GM08714 (cell line): ENCODE measurements around the gene MBD5.

Experiments
- H3K4me3 ChIP-seq: fragments of 200-500 bp; sonication (Bioruptor generic); 2 replicates; pipeline ENCODE4 v1.5.1; 2014; ENCODE audit warnings: mild to moderate bottlenecking, low read length, inconsistent platforms
- ZNF274 ChIP-seq: IDR thresholded peaks from 2 replicates; pipeline ENCODE4 v1.6.1; 2012; ENCODE audit warnings: mild to moderate bottlenecking, low read depth, low read length

MBD5 gene

DNA sequence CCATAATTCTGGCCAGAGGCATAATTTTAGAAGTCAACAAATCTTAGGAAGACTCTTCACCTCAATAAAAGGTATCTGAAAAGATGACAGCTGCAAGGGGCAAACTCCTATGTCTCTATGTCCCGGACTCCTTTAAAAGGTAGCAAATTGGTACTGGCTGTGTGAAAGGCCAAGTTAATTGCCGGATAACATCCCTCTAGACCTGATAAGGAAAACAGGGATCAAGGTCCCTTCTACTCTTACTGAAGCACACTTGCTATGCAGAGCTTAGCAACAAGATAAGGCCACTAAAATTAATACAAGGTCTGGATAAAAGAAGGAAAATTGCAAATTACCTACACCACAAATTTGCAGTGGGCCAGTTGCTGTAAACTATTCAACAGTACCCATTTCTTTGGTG is 482.6 kb downstream of the MBD5 start:
- no peak overlapping the region for H3K4me3 ChIP-seq
- no peak for TF ChIP-seq ZNF274

DNA sequence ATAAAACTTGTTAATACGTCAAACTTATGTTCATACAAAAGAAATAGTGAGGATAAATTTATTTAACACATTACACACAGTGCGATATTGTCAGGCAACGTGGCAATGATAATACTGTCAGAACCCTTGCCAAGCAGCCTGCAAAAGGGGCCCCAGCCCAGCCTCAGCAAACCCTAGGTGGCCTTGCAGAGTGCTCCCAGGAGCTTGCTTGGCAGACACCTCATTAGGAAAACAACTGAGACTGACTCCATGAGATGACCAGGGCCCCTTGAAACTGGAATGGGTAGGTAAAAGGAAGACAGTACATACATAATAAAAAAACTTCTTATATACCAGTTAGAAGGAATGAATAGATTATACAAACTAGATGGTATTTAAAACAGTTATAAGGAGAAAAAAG is 487.1 kb downstream of the MBD5 start:
- no peak overlapping the region for H3K4me3 ChIP-seq
- TF ChIP-seq ZNF274, result no peak

DNA sequence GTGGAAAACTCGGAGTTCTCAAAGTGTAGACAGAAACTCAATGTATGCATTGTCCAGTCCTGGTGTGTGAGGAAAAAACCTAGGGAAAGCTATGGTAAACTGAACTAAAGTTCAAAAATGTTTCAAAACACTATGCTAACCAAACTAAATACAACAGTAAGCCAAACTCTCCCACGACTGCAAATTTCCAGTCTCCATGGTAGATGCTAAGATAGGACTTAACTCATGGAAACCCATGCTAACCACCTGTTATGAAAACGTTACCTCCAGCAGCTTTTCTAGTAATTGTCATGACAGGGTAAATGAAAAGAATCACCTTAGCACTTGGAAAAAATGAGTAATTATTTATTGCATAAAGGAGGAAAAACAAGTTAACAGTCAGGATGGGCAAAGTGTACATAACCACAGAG is 488.0 kb downstream of the MBD5 start:
- H3K4me3 ChIP-seq, result no peak overlapping the region; the same call in 1 of the 2 replicates
- no peak for TF ChIP-seq ZNF274

DNA sequence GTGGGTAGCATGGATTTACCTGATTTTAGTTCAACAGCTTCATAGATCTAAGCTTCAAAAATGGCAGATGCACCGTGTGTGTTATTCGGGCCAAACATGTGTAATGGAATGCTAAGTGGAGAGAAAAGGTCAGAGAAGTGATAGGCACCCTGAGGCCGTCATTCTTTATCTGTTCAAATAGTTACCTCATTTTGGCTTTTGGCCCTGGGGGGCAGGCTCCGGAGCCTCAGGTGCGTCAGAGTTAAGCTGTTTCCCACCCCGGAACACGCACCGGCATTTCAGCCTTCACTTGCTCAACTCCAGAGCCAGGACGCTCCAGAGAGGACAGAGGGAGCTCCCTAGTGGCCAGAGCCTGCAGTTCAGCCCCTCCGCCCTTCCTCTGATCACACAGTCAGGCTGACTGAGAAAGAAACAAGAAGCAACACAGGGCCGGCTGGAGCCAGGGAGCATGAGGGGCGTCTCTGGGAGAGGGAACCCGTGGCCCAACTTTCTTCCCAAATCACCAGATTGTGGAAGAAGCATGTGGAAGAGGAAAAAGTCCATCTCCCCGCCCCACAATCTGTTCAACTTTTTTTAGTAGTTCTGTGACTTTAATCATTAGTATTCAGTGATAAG is 488.5 kb downstream of the MBD5 start:
- TF ChIP-seq ZNF274, result no peak
- peak overlapping the region; percentile 52; the same call in 1 of the 2 replicates for H3K4me3 ChIP-seq

DNA sequence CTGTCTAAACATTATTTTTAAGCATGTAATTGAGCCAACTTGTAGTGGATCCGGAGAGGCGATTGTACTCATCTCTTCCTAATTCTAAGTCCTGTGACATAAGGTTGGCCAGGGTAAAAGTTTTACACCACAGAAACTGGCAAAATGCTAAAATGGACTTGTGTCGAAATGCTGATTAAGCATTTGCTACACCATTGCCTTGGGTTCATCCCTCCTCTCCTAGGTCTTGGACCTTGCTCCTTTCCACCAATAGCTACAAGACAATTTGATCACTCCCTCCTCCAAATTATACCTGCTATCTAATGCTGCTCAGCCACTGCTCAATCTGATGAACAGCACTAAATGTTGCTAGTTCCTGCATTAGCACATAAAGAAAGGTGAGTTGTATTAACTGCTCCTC is 491.0 kb downstream of the MBD5 start:
- TF ChIP-seq ZNF274, result no peak
- no peak overlapping the region for H3K4me3 ChIP-seq

DNA sequence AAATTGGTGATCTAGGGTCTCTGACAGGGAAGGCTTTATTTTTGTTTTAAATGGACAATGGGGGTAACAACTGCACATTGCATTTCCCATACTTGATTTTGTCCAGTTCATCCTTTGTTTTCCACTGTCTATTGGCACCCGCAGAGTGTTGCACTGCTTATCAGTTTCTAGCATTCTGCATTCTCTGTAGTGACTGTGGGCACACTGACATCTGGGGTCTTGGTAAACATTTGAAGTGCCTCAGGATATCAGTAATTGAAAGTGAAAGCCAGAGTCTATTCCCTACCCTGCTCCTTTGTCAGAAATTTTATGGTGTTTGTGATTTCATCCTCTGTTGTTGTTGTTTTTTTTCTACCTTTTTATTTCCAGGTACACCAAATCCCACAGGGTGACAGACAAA is 491.6 kb downstream of the MBD5 start:
- no peak for TF ChIP-seq ZNF274
- H3K4me3 ChIP-seq, result no peak overlapping the region

DNA sequence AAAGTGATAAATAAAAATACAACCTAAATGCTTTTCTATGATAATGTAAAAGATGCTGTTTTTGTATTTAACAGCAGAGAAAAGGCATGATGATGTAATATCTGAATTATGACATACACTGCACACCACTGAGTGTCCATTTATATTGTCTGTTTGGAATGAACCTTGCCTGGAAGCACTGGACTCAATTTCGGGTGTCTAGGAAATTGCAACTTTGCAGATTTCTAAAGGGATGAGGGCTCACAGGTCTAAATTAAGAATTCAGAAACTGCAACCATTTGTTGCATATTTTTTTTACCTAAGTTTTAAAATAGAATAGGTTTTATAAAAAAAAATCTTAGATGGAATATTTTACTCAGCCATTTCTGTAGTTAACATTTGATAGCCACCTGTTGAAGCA is 492.5 kb downstream of the MBD5 start:
- no peak overlapping the region for H3K4me3 ChIP-seq
- TF ChIP-seq ZNF274, result no peak

DNA sequence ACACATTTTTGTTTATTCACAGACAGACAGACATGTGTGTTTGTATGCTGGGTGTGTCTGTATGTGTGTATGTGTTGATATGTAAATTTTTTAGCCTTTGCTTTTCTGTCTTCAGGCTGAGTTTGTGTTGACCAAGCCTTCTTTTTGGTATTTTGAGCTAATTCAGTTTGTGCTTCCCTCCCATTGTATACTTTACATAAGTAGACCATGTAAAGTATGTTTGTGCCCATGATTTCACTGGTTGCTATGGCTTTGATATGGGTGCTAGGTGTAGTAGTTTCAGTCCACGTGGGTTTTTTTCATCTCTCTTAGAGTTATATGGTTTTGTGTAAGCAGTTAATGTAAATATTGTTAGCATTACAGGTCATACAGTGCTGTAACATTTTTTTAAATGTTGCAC is 494.2 kb downstream of the MBD5 start:
- TF ChIP-seq ZNF274, result no peak
- H3K4me3 ChIP-seq, result no peak overlapping the region

DNA sequence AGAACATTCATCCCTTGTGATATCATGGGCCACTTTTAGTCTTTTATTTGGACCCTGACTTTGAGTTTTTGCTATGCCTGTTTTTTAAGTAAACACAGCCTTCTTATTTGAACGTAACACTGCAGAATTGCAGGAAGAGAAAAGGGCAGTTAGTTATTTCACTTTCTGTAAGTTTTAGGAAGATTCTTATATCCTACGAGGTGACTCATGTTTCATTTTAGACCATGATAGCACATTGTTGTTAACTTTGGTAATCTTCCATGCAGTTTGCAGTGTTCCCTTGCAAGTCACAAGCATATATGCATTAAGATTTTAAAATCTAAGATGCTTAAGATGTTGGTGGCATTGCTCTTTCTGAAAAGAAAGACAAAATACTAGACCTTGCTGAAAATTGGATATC is 495.1 kb downstream of the MBD5 start:
- no peak overlapping the region for H3K4me3 ChIP-seq
- no peak for TF ChIP-seq ZNF274

DNA sequence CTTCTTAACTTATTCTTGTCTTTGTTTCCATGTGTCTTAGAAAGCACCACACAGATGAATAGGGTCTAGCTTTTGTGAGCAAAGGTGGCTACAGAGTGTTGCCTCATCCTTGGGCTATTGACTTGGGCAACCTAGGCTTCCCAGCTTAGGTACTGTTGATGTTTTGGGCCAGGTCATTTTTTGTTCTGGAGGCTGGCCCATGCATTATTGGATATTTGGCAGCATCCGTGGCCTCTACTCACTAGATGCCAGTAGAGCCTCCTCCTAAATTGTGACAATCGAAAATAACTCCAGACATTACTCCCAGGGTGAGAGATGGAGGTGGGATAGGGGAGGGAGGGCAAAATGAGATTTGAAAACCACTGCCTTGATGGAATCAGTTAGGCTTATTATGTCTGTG is 496.4 kb downstream of the MBD5 start:
- TF ChIP-seq ZNF274, result no peak

DNA sequence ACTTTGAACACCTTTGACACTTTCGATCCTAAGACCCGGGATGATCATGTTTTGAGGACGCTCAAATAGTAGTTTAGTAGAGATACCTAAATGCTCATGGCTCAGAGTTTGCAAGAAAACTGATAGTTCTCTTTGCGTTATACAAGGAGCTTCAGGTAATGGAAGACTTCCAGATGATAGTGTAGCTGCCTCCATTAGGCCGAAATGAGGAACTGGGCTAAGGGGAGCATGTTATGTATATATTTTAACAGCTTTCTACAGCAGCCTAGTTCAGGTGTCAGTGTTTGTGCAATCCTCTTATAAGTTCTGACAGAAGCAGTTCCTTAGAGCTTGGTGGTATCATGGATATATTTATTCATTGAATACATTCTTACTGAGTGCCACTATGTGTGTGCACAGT is 496.9 kb downstream of the MBD5 start:
- no peak for TF ChIP-seq ZNF274
- no peak overlapping the region for H3K4me3 ChIP-seq

More for the DNA sequence above, 496.4 kb downstream of the MBD5 start:
- no peak overlapping the region for H3K4me3 ChIP-seq

DNA sequence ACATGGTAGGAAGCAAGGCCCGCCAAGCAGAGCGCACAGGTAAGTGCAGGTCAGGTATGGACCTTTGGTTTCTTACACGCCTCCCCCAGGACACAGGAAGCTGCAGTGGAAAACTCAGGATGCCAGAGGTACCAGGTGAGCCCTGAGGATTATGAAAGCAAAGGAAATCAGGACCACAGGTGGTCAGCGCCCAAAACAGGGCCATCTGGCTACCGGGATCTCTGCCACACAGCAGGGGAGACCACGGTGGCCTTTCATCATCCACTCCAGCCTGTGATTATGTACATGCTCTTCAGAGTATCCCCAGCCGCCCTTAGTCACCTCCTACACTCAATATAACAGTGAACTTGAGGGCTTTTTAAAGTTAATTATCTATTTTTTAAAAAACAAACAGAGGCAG is 498.1 kb downstream of the MBD5 start:
- no peak overlapping the region for H3K4me3 ChIP-seq
- TF ChIP-seq ZNF274, result no peak

DNA sequence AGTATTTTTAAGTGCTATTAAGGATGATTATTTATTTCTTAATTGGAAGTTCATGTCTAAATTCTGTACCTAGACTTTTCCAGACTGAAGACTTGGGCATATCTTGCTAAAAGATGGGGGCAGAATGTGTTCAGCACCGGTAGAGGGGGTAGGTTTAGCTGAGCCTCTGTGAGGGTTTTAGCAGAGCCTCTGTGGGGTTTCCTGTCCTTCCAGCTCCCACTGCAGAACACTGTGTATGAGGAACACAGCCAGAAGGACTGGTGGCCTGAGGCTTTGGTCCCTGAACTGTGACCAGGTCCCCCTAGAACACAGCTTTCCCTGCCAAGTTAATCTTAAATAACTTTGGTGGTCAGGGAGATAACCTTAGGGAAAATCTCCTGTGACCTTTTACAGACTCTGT is 500.3 kb downstream of the MBD5 start:
- TF ChIP-seq ZNF274, result no peak
- H3K4me3 ChIP-seq, result no peak overlapping the region

DNA sequence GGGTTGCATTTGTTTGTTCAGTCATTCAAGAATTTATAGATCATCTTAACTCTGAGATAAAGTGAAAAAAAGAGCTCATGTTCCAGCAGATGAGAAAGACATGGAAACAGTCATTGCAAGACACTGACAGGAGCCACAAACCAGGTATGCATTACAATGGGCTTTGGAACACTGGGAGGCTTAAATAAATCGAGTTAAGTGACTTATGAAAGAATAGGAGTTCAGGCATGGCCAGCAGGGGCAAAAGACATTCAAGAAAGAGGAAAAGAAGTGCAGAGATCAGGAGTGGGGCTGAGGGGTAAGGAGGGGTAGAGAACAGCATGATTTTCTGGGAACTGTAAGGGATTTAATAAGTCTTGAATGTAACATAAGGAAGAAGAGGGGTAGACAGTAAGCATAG is 502.4 kb downstream of the MBD5 start:
- TF ChIP-seq ZNF274, result no peak
- H3K4me3 ChIP-seq, result no peak overlapping the region

DNA sequence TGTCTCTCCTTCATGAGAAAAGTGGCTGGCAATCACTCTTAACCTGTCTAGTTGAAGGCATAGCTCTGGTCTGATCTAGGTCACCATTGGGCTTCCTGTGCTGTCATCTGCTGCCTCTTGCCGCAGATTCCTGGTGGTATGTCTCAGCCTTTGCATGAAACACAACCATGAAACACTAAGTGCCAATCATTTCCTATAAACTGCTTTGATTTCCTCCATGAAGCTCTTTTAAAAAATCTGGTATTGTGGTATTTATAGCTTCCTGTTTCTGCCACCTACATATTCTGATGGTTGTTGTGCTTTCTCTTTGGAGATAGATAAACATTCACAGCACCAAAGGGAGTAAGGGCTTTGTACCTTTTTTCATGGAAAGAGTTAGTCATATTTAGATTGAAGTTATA is 503.6 kb downstream of the MBD5 start:
- H3K4me3 ChIP-seq, result no peak overlapping the region
- no peak for TF ChIP-seq ZNF274

DNA sequence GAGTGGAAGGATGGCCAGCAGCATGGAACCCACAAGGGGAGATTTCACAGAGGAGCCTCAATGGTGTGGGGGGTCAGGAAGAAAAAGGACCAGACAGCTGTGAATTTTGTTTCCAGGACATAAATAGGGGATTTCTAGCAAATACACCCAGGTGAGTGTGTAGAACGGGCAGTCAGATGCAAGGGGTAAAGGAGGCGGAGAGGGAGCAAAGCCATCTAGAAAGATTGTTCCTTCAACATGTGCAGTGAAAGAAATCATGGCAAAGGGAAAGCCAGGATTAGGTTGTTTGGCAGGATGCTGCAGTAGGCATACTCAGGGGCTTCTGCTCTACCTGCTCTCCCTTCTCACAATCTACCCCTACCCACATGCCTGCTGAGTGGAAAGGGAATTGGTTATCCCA is 504.2 kb downstream of the MBD5 start:
- no peak for TF ChIP-seq ZNF274
- no peak overlapping the region for H3K4me3 ChIP-seq
